Neural cell (in vitro differentiated cells): Measurements from ENCODE around the gene S1PR4. TPM values are rescaled to one million over a fixed set of nuclear protein-coding genes. Genes with fewer than 3 reads are reported as not detected.

Experiments
- H2AFZ ChIP-seq: fragments of 200-600, 300-800 bp; sonication (generic), shearing (Covaris generic); 2 replicates; pipeline ENCODE4 v1.6.0; 2014; ENCODE audit warnings: low read depth, mild to moderate bottlenecking, antibody characterized with exemption, low read length, moderate library complexity
- H3F3A ChIP-seq: fragments of 200-600 bp; shearing (Covaris generic); 2 replicates; pipeline ENCODE4 v1.6.1; 2016; ENCODE audit warnings: mild to moderate bottlenecking, moderate library complexity, mixed read lengths, antibody characterized with exemption, low read length; ENCODE audit not compliant: insufficient read depth, poor library complexity, severe bottlenecking
- H3K27ac ChIP-seq: fragments of 200-600, 300-800 bp; sonication (generic), shearing (Covaris generic); 2 replicates; pipeline ENCODE4 v1.5.1; 2014; ENCODE audit warnings: mild to moderate bottlenecking, low read length, moderate library complexity
- H3K27me3 ChIP-seq: fragments of 300-800, 200-600 bp; sonication (generic), shearing (Covaris generic); 2 replicates; pipeline ENCODE4 v1.6.0; 2014; ENCODE audit warnings: mild to moderate bottlenecking, low read depth, low read length, moderate library complexity; ENCODE audit not compliant: insufficient read depth
- H3K36me3 ChIP-seq: fragments of 300-800, 200-600 bp; sonication (generic), shearing (Covaris generic); 2 replicates; pipeline ENCODE4 v1.5.1; 2014; ENCODE audit warnings: mild to moderate bottlenecking, antibody characterized with exemption, low read length, moderate library complexity; ENCODE audit not compliant: insufficient read depth
- H3K4me2 ChIP-seq: fragments of 300-800, 200-600 bp; sonication (generic), shearing (Covaris generic); 2 replicates; pipeline ENCODE4 v1.6.0; 2014; ENCODE audit warnings: mild to moderate bottlenecking, low read length
- H3K4me3 ChIP-seq: fragments of 300-800, 200-600 bp; sonication (generic), shearing (Covaris generic); 2 replicates; pipeline ENCODE4 v1.5.1; 2014; ENCODE audit warnings: mild to moderate bottlenecking, low read length, moderate library complexity
- H3K79me2 ChIP-seq: fragments of 200-600 bp; shearing (Covaris generic); replicated peaks from 2 replicates; pipeline ENCODE4 v1.6.0; 2014; ENCODE audit warnings: mild to moderate bottlenecking, low read length, moderate library complexity; ENCODE audit not compliant: insufficient read depth
- H3K9ac ChIP-seq: fragments of 300-800, 200-600 bp; sonication (generic), shearing (Covaris generic); 2 replicates; pipeline ENCODE4 v1.6.1; 2016; ENCODE audit warnings: mild to moderate bottlenecking, low read length, mixed read lengths
- H3K9me2 ChIP-seq: fragments of 200-600 bp; shearing (Covaris generic); 2 replicates; pipeline ENCODE4 v1.6.1; 2016; ENCODE audit warnings: mild to moderate bottlenecking, low read length, mixed read lengths; ENCODE audit not compliant: insufficient read depth
- H3K9me3 ChIP-seq: fragments of 200-600, 300-800 bp; sonication (generic), shearing (Covaris generic); 2 replicates; pipeline ENCODE4 v1.6.1; 2016; ENCODE audit warnings: mild to moderate bottlenecking, mixed run types, low read length, moderate library complexity, mixed read lengths
- H4K20me1 ChIP-seq: fragments of 200-600 bp; shearing (Covaris generic); 2 replicates; pipeline ENCODE4 v1.6.1; 2016; ENCODE audit warnings: mild to moderate bottlenecking, mixed run types; ENCODE audit not compliant: insufficient read depth
- CTCF ChIP-seq: fragments of 450-650 bp; IDR thresholded peaks from 2 replicates; pipeline ENCODE4 v1.5.1; 2014; ENCODE audit warnings: antibody characterized with exemption, mild to moderate bottlenecking, moderate library complexity; ENCODE audit not compliant: poor library complexity, severe bottlenecking
- EP300 ChIP-seq: fragments of 450-650 bp; conservative IDR thresholded peaks from 2 replicates; pipeline ENCODE4 v1.6.1; 2014; ENCODE audit warnings: antibody characterized with exemption, mild to moderate bottlenecking, moderate library complexity; ENCODE audit not compliant: poor library complexity, severe bottlenecking
- EZH2 ChIP-seq: fragments of 200-600, 300-800 bp; shearing (Covaris generic), sonication (generic); IDR thresholded peaks from 2 replicates; pipeline ENCODE4 v1.6.1; 2014; ENCODE audit warnings: antibody characterized with exemption, low read length, borderline replicate concordance, mild to moderate bottlenecking; ENCODE audit not compliant: insufficient read depth, poor library complexity, severe bottlenecking
- MXI1 ChIP-seq: fragments of 450-650 bp; conservative IDR thresholded peaks from 2 replicates; pipeline ENCODE4 v1.6.1; 2014; ENCODE audit warnings: antibody characterized with exemption, mild to moderate bottlenecking; ENCODE audit not compliant: poor library complexity, severe bottlenecking
- POLR2AphosphoS5 ChIP-seq: IDR thresholded peaks from 2 replicates; pipeline ENCODE4 v1.6.1; 2012
- RAD21 ChIP-seq: fragments of 450-650 bp; conservative IDR thresholded peaks from 2 replicates; pipeline ENCODE4 v1.6.1; 2014; ENCODE audit warnings: antibody characterized with exemption, mild to moderate bottlenecking, moderate library complexity
- REST ChIP-seq: IDR thresholded peaks from 2 replicates; pipeline ENCODE4 v1.6.1; 2012; ENCODE audit warnings: borderline replicate concordance
- SMC3 ChIP-seq: fragments of 450-650 bp; conservative IDR thresholded peaks from 2 replicates; pipeline ENCODE4 v1.6.1; 2014; ENCODE audit warnings: antibody characterized with exemption, mild to moderate bottlenecking, moderate library complexity; ENCODE audit not compliant: poor library complexity
- TAF1 ChIP-seq: IDR thresholded peaks from 2 replicates; pipeline ENCODE4 v1.6.1; 2012; ENCODE audit warnings: low read depth
- polyA plus RNA-seq: library from polyadenylated mRNA; depleted of rRNA; stranded (reverse); fragments of >200 nt; gene quantifications from 2 replicates; pipeline ENCODE4 v1.2.3, GENCODE V29; 2014

The S1PR4 gene
- polyA plus RNA-seq, 1 donor from 2014 or later = not detected

GRCh38 chr19:3203805-3204645, 25.5 kb downstream of the S1PR4 start:
- no peak overlapping the region for H3K4me2 ChIP-seq
- H3F3A ChIP-seq = no peaks in the 10 kb centered on the region
- no peak overlapping the region for H3K4me3 ChIP-seq
- no peak overlapping the region for H2AFZ ChIP-seq
- no peaks in the 10 kb centered on the region for H3K9me2 ChIP-seq
- H3K79me2 ChIP-seq = no peaks in the 10 kb centered on the region
- H3K27me3 ChIP-seq = no peaks in the 10 kb centered on the region
- no peak overlapping the region for H3K9ac ChIP-seq
- H3K27ac ChIP-seq = no peak overlapping the region
- TF ChIP-seq REST (no peak), MXI1 (no peak), RAD21 (no peak), SMC3 (no peak), EP300 (no peak), TAF1 (no peak), POLR2AphosphoS5 (no peak), CTCF (no peak), EZH2 (no peak)
- no peaks in the 10 kb centered on the region for H3K36me3 ChIP-seq
- H3K9me3 ChIP-seq = no peaks in the 10 kb centered on the region
- no peaks in the 10 kb centered on the region for H4K20me1 ChIP-seq

- Histone ChIP-seq H3K9me3 (no peaks in the 10 kb centered on the region), H3K36me3 (no peaks in the 10 kb centered on the region), H3K27me3 (no peaks in the 10 kb centered on the region), H3K79me2 (no peaks in the 10 kb centered on the region), H3K9ac (no peak overlapping the region), H3K9me2 (no peaks in the 10 kb centered on the region), H3F3A (no peaks in the 10 kb centered on the region), H3K4me3 (no peak overlapping the region), H3K27ac (no peak overlapping the region), H2AFZ (no peak overlapping the region), H4K20me1 (no peaks in the 10 kb centered on the region), H3K4me2 (no peak overlapping the region)
- TF ChIP-seq POLR2AphosphoS5 = no peak
- no peak for TF ChIP-seq RAD21
- no peak for TF ChIP-seq SMC3
- no peak for TF ChIP-seq EP300
- no peak for TF ChIP-seq EZH2
- no peak for TF ChIP-seq TAF1
- no peak for TF ChIP-seq CTCF
- no peak for TF ChIP-seq REST
- TF ChIP-seq MXI1 = no peak
Measured at GRCh38 chr19:3204646-3205275, 26.2 kb downstream of the S1PR4 start.
